ENCODE measurements around the gene FPGS. TPM values are rescaled to one million over a fixed set of nuclear protein-coding genes. Genes with fewer than 3 reads are reported as not detected.

FPGS gene
- total RNA-seq, 1 experiment from 2014 or later: 81.7 TPM

GRCh38 chr9:127813686-127814226 is 11.1 kb downstream of the FPGS start:
- DNase-seq (ENCODE audit: low spot score) (no peak), ATAC-seq (no peak)
- TF ChIP-seq ZNF416 (CRISPR knock-in tag; IDR thresholded peaks at IDR 0.05) (no peak), ESRRA (CRISPR knock-in tag; IDR thresholded peaks at IDR 0.05; ENCODE audit: borderline replicate concordance) (no peak), ZNF121 (CRISPR knock-in tag; IDR thresholded peaks at IDR 0.05) (no peak), ATF6 (CRISPR knock-in tag; IDR thresholded peaks at IDR 0.05) (no peak), NR3C1 (CRISPR knock-in tag; conservative IDR thresholded peaks at IDR 0.05; ENCODE audit: low read depth) (no peak), NR1H2 (CRISPR knock-in tag; IDR thresholded peaks at IDR 0.05) (no peak), ZNF219 (CRISPR knock-in tag; IDR thresholded peaks at IDR 0.05; ENCODE audit: borderline replicate concordance) (no peak)

GRCh38 chr9:127814619-127815511 is 12.2 kb downstream of the FPGS start:
- Mint-ChIP-seq H3K4me3 (no peak overlapping the region), H3K27ac (no peak overlapping the region), H3K9me3 (no peaks in the 10 kb centered on the region), H3K27me3 (ENCODE audit: low read depth) (no peaks in the 10 kb centered on the region), H3K4me1 (no peaks in the 10 kb centered on the region), H3K36me3 (peaks cover 18% of the 10 kb centered on the region; the same call in 1 of the 2 replicates)
- CTCF ChIA-PET: interaction anchor here (0.7 to 0.9 kb wide), 2 partner anchors 10 to 11 kb away, joined by 3 to 4 read pairs; no protein-coding TSS in a partner anchor
- POLR2A ChIA-PET: no interaction called here
- DNase-seq (ENCODE audit: low spot score) (no peak), ATAC-seq (no peak)
- TF ChIP-seq CBFB (CRISPR knock-in tag; IDR thresholded peaks at IDR 0.05; ENCODE audit: low read depth) (no peak), ATF3 (CRISPR knock-in tag; conservative IDR thresholded peaks at IDR 0.05) (no peak), NR3C1 (CRISPR knock-in tag; conservative IDR thresholded peaks at IDR 0.05; ENCODE audit: low read depth) (no peak), NFE2L1 (CRISPR knock-in tag; IDR thresholded peaks at IDR 0.05) (no peak), FOXP1 (CRISPR knock-in tag; IDR thresholded peaks at IDR 0.05; ENCODE audit: borderline replicate concordance) (no peak), MYBL2 (CRISPR knock-in tag; IDR thresholded peaks at IDR 0.05) (no peak), NR1H2 (CRISPR knock-in tag; IDR thresholded peaks at IDR 0.05) (no peak), ATF2 (CRISPR knock-in tag; IDR thresholded peaks at IDR 0.05; ENCODE audit: borderline replicate concordance, low read depth) (no peak), ETV6 (CRISPR knock-in tag; IDR thresholded peaks at IDR 0.05) (no peak), ZMAT4 (CRISPR knock-in tag; IDR thresholded peaks at IDR 0.05) (no peak), NFYB (CRISPR knock-in tag; conservative IDR thresholded peaks at IDR 0.05; ENCODE audit: low read depth) (no peak), ERG (CRISPR knock-in tag; IDR thresholded peaks at IDR 0.05) (no peak), ZNF138 (CRISPR knock-in tag; conservative IDR thresholded peaks at IDR 0.05) (no peak), PREB (CRISPR knock-in tag; IDR thresholded peaks at IDR 0.05; ENCODE audit: borderline replicate concordance) (no peak), GRHL2 (CRISPR knock-in tag; IDR thresholded peaks at IDR 0.05; ENCODE audit: insufficient replicate concordance, severe bottlenecking) (no peak), ZBTB43 (CRISPR knock-in tag; IDR thresholded peaks at IDR 0.05) (no peak), HMGXB4 (CRISPR knock-in tag; IDR thresholded peaks at IDR 0.05) (no peak)

More at GRCh38 chr9:127813686-127814226, 11.1 kb downstream of the FPGS start:
- H3K36me3 Mint-ChIP-seq: peaks cover 18% of the 10 kb centered on the region; the same call in 1 of the 2 replicates
- no peaks in the 10 kb centered on the region for H3K4me1 Mint-ChIP-seq
- H3K27me3 Mint-ChIP-seq (ENCODE audit: low read depth): no peaks in the 10 kb centered on the region
- H3K4me3 Mint-ChIP-seq: no peak overlapping the region
- ChIA-PET CTCF (interaction anchor here (1.1 to 2.0 kb wide), 3 partner anchors 11 to 56 kb away, joined by 3 to 6 read pairs (median 3); no protein-coding TSS in a partner anchor), POLR2A (no interaction called here)
- H3K27ac Mint-ChIP-seq: no peak overlapping the region
- no peaks in the 10 kb centered on the region for H3K9me3 Mint-ChIP-seq

Measured in WTC11 (cell line).